Adrenal gland (tissue), 5 donors: Measurements from ENCODE around the gene PTPRC.

Source experiments
- CTCF ChIP-seq, 6 experiments: fragments of 450-650 bp in 4 of 6; fragments of 200-600 bp in 2 of 6; sonication (generic) in 1 of 6; IDR thresholded peaks; 1 replicate in 5 of 6; 2 replicates in 1 of 6; pipeline versions ENCODE4 v1.5.1 to v1.8.0; 2016 to 2021; ENCODE audit warnings: antibody characterized with exemption in 6 of 6, mild to moderate bottlenecking in 2 of 6, moderate library complexity in 1 of 6
- POLR2A ChIP-seq, 2 donors: fragments of 450-650 bp; IDR thresholded peaks; one replicate each; pipeline ENCODE4 v1.6.1; 2017; ENCODE audit warnings: antibody characterized with exemption in 2 of 2, mild to moderate bottlenecking in 2 of 2, moderate library complexity in 1 of 2
- donor health status: DM: no; HTN: no; CAD: no.

GRCh38 chr1:198648592-198648991, 9.8 kb downstream of the PTPRC start:
- no peak for TF ChIP-seq CTCF (IDR thresholded peaks at IDR 0.05)
- no peak for TF ChIP-seq POLR2A (IDR thresholded peaks at IDR 0.05)
